DOHH2 (cell line): ENCODE data around the gene PPP4R1.

ENCODE experiments used
- CTCF ChIP-seq: fragments of 200-600 bp; sonication (generic); IDR thresholded peaks from one replicate; pipeline ENCODE4 v1.5.1; 2014; ENCODE audit warnings: antibody characterized with exemption, mild to moderate bottlenecking, low read depth, low read length; ENCODE audit not compliant: poor library complexity, severe bottlenecking
- EZH2phosphoT487 ChIP-seq: fragments of 200-600 bp; sonication (generic); IDR thresholded peaks from 2 replicates; pipeline ENCODE4 v1.6.1; 2017; ENCODE audit warnings: borderline replicate concordance, mild to moderate bottlenecking, antibody characterized with exemption, low read length, moderate library complexity, mixed read lengths

GRCh38 chr18:9558387-9559064, 55.8 kb downstream of the PPP4R1 start:
- TF ChIP-seq CTCF (no peak), EZH2phosphoT487 (no peak)
